ENCODE results near the gene FBXW10.
"Not testable (repeated sequence)": the region's sequence is repeated elsewhere in the genome, so short reads cannot be mapped to it uniquely, and the experiment has no call there.

FBXW10 gene

DNA sequence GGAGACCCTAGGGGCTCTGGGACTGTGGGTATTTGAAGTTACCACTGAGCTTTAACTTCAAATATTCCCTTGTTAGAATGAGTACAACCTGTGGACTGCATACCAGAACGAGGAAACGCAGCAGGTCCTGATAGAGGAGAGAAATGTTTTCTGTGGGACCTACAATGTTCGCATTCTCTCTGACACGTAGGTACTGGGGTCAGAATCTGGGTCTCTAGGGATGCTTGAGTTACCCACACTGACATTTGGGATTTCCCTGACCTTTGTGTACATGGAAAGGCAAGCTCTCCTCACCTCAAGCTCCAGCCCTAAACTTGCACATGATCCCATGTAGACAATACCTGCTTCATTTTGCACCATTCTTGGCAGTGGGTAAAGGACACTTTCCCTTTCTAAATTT, 12.1 kb downstream of the FBXW10 start:
- not testable (repeated sequence) for DNase-seq

DNA sequence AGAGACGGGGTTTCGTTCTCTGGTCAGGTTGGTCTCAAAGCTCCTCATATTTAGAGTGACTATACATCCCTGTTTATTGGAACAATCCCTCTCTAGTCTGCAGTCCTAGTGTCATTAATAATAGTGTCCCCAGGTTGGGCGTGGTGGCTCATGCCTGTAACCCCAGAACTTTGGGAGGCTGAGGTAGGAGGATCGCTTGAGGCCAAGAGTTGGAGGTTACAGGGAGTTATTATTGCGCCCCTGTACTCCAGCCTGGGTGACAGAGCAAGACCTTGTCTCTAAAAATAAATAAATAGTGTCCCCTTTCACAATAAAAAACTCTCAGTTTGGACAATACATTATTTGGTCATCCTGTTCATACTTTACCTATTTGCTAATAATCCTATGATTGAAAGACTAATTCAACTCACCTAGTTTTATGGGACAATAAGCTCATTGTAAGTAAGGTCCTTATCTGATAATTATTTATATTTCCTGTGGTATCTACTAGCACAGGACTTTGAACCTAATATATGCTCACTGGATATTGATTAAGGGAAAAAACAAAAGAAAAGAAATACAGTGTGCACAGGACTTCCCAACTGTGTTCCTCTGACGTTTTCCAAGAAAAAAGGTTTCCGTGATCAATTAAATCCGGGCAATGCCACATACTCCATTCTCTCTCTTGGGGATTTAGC, 13.7 kb downstream of the FBXW10 start:
- DNase-seq, result not testable (repeated sequence)

DNA sequence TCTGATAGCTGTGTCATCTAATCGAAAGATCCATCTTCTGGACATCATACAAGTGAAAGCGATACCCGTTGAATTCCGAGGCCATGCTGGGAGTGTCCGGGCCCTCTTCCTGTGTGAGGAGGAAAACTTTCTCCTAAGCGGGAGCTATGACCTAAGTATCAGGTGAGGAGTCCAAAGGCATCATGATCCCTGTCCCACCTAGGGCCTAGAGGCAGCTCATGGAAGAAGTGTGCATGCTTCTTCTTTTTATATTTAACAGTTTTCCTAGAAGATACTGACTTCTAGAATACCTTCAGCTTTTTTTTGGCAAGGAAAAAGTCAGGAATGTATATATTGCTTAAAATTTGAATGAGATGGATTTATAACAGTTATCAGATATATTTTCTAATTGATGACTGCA, 14.5 kb downstream of the FBXW10 start:
- not testable (repeated sequence) for DNase-seq

DNA sequence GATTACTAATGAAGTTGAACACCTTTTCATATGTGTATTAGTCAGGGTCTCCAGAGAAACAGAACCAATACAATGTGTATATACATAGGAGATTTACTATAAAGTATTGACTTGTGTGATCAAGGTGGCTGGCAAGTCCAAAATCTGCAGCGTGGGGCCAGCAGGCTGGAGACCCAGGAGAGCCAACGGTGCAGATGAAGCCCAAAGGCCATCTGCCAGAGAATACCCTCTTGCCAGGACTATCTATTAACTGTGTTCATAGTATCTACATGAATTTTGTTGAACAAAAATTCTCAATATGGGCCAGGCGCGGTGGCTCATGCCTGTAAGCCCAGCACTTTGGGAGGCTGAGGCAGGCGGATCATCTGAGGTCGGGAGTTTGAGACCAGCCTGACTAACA, 16.4 kb downstream of the FBXW10 start:
- not testable (repeated sequence) for DNase-seq

DNA sequence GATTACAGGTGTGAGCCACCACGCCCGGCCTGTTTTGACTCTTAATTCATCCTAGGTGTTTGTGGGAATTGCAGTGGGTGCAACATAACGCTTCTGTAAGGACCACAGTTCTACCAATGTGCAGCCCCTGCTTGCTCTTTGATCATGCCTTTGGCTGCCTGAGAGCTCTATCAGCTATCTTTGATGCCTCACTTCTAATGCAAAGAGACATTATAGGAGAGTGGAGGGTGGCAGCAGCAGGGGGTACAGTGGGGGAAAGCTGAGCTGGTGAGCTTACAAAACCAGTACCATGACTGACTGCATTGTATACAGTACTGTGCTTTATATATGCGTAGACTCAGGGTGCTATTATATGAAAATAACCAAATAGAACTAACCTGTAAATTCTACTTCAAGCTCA, 26.7 kb downstream of the FBXW10 start:
- DNase-seq, result not testable (repeated sequence)

DNA sequence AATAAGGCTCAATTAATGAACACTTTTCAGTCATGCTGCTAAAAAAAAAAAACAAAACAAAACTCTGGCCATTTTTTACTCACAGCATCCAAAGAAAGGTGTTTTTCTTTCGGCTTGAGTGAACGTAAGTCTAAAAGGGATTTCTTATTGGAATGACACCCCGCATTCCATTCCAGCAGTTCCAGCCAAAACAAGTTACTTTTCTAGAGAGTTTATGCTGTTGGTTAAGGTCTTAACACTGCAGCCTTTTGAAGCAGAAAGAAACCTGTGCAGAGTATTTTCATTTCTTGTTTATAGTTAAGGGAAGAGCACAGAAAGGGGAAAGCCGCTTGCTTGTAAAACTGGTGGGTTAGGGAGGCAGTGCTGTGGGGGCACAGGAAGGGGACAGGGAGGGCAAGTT, 27.2 kb downstream of the FBXW10 start:
- not testable (repeated sequence) for DNase-seq

DNA sequence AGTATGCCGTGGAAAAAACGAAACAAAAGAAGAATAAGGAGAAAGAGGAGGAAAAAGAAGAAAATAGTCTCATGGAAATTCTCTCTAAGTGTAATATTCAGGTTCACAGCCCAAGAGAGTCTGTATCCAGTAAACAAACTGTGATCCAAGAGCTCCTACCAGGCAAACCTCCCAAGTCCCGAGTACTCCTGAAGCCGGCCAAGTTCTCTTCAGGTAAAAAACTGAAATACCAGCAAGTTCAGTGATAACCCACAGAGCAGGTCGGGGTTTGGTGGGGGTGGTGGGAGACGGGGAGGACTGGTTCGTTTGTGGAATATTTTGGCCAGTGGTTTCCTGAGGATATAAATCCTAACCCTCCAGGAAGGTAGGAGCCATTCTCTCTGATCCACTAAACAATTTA, 28.6 kb downstream of the FBXW10 start:
- no peak for DNase-seq

DNA sequence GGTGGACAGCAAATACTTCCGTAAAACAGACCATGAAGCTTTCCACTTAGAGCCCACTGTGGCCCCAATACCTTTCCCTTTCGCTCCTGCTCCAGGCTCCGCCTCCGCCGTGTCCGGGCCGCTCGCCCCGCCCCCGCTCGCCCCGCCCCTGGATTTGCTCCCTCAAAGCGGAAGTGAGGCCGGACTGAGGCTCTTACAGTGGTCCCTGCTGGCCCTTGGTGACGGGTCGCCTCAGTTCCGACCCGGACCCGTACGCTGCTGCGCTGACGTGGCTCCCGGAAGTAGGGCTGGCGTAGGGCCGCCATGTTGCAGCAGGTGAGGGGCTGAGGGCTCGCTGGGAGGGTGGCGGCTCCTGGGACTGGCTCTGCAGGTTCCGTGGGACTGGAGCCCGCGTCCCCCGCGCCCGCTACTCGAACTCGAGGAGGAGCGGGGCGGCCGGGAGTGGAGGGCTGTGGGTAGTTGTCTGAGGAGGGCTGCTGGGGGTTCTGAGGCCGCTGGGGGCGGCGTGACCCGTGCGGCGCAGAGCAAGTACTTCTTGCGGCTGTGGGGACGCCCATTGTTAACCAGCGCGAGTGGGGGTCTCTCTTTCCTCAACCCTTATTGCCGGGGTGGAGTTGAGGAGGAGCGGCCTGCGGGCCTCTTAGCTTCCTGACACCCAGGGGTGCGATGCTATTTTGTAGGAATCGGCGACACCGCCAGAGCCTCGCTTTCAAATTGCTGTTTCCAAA, 37.3 kb downstream of the FBXW10 start, which contains the start of gene TVP23B:
TVP23B (plus strand) TSS at position 193 of the 728 bp plus-strand sequence; CDS start at position 304, 111 bp downstream.
- DNase-seq, result peak; percentile 95

DNA sequence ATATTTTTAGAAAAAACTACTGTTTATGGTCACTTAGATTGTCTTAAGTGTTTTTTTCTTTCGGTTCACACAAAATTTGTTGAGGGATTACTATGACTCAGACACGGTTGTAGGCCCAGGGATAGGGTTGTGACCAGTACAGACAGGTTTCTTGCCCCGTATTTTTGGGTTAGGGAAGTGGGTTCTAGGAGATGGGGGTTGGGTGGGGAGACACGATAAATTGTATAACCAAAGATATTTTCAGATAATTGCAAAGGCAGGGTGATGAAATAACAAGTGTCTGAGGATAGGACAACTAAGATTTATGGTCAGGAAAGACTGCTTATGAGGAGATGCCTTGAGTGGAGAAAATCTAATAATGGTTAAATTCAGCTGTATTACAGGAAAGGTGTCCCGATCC, 38.0 kb downstream of the FBXW10 start:
- peak; percentile 17 for DNase-seq

DNA sequence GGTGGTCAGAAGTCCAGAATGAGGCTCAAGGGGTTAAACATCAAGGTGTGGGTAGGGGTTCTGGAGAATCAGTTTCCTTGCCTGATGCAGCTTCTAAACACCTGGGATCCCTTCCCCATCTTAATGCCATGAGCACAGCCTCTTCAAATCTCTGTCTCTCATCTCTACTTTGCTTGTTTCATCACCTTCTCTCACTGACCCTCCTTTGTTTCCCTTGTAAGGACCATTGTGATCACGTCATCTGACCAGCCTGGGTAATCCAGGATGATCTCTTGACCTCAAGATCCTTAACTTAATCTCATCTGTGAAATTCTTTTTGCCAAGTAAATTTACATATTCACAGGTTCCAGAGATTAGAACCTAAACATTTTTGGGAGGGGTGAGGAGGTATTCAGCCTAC, 42.1 kb downstream of the FBXW10 start:
- DNase-seq, result not testable (repeated sequence)

DNA sequence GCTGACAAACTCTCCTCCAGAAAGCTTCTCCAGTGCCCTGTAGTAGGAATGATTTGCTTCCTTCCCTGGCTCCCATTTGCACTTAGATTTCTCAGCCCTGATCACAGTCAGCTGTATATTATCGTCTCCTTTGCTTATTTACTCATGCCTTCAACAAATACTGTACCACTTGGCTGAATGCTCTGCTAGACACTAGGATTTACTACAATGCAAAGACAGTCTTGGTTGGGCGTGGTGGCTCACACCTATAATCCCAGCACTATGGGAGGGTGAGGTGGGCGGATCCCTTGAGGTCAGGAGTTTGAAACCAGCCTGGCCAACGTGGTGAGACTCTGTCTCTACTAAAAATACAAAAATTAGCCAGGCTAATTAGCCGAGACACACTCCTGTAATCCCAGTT, 43.0 kb downstream of the FBXW10 start:
- not testable (repeated sequence) for DNase-seq

DNA sequence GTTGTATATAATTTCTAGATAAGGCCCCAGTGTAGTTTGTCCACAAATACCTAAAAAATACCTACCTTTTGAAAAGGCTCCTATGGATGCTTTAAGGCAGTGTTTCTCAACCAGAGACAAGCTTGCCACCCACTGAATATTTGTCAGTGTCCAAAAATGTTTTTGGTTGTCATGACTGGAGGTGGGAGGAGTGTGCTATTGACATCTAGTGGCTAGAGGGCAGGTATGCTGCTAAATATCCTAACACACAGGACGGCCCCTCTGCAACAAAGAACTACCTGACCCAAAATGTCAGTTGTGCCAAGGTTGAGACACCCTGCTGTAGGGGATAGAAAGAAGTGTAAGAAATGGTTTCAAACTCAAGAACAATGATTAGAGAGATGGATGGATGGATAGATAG, 47.5 kb downstream of the FBXW10 start:
- peak; percentile 32 for DNase-seq

DNA sequence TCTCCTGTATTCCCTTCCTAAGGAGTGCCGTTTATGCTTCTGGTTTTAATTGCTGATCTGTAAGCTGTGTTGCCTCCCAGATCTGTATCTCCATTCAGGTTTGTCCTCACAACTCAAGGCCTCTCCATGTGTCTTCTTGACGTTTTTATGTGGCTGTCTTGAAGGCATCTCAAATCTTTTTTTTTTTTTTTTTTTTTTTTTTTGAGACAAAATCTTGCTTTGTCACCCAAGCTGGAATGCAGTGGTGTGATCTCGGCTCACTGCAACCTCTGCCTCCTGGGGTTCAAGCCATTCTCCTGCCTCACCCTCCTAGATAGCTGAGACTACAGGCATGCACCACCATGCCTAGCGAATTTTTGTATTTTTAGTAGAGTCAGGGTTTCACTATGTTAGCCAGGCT, 51.0 kb downstream of the FBXW10 start:
- DNase-seq, result not testable (repeated sequence)

DNA sequence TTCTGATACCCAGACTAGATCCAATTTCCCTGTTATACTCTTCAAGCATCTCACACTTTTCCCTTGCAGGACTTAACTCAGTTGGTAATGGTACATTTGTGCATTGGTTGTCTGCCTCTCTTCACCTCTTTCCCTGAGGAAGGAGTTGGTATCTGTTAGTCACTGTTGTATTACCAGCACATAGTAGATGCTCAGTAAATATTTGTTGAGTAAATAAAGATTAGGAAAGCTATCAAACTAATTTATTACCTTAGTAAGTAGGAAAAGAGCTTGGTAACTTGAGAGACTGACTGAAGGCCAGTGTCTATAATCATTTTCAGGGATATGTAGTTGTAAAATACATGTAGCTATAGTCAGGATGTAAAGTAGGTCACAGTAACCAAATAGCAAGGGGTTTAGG, 53.0 kb downstream of the FBXW10 start:
- DNase-seq, result not testable (repeated sequence)

DNA sequence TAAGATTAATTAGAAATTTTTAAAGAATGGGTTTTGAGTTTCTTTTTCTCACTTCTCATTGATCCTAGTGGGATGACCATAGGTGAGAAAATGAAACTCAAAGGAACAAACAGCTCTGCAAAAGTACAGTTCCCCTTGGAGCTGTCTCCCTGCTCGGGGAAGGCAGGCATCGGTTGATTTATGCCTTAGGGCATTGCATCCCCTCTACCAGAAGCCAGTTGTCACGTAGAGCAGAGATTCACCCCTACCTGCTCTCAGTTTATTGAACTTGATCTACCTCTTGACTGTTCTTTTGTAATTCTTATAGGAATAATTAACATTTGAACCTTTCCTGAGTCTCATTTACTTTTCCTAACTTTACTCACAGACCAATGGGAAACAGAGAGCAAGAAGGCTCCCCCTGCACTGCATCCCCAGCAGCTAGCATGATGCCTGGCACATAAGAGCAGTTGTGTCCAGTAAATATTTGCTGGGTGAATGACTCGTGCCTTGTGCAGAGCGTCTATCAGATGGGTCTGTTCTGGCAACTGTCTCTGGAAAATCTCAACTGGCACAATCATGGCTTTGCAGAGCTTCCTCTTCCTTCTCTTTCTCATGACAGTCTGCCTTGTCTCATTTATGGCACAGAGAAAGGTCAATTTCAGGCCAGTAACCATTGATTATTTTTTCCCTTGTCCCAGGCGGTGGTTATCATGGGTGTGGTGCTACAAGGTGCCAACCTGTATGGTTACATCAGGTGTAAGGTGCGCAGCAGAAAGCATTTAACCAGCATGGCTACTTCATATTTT, 59.8 kb downstream of the FBXW10 start:
- not testable (repeated sequence) for DNase-seq

DNA sequence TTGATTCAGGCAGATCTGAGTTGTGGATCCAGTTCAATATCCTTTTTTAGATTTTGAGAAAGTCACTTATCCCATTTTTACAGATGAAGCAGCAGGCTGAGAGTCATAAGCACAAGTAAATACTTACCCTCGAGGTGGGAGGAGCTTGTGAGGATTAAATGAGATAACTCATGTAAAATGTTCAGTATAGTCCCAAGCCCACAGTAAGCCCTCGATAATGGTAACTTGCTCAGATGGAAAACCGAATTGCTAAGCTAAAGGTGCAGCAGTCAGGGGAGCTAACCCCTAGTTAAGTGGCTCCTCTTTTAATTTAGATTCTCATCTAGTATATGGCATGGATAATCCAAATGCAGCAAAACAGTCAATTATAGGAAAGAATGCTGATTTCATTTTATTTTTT, 72.1 kb downstream of the FBXW10 start:
- not testable (repeated sequence) for DNase-seq

DNA sequence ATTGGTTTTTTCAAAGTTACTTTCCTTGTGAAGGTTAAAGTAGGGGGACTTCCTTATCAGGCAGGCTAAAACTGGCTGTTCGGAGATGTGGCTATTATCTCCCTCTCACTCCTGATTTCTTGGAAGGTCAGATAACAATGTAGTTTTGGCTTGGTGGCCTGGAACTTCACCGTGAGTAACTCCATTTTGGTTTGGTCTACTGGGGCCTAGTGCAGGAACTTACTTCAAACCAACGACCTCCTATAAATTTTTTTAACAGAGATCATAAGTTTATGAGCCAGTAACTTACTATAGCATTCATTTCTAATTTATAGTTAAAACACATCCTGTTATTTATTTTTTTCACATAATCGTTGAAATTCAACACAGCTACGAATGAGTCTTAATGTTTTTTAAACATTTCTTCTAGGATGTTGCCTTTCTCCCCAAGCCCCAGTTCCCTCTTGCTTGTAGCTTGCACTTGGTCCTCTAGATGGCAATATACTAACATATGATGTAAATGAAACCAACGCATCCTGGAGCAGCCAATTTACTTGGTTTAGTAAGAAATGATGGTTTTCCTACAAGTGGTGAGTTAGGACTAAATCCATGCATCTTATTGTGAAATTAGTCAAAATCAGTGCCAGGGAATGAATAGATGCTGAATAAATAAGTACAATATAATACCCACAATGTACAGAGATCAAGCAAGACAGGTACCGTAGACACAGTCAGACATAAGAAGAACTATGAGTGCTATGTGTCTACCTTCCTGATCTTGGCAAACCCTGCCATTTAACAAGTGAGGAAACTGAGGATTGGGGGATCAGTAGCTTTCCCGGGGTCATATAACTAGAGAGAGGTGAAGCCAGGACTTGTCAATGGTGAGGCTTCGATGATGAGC, 72.9 kb downstream of the FBXW10 start:
- DNase-seq, result peak; percentile 78

DNA sequence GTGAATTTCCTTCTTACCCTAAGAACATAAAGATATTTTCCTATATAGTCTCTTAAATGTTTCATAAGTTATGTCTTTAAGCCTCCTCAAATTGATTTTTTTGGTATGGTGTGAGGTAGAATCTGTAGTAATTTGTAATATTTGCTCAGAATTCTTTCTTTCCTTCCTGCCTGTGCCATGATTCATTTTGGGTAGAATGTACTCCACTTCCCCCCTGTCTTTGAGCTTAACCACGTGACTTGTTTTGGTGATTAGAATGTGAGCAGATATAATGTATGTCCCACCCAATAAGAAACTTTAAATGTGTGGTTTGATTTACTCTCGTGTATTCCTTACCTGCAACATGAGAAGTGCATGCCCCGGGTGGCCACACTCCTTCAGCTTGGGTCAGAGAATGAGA, 77.6 kb downstream of the FBXW10 start:
- not testable (repeated sequence) for DNase-seq

DNA sequence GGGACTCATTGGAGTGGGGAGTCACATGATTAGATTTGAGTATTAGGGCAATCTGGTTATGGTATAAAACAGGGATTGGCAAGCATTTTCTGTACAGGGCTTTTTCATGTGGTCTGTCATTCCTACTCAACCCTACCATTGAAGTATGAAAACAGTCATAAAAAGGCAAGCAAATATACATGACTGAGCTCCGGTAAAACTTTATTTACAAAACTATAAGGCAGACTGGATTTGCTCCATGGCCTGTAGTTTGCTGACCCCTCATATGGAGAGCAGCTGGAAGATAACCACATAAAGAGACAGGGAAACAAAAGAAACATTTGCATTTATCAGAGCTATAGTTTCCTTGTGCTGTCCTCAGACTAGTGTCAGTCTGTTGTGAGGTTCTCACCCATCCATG, 83.8 kb downstream of the FBXW10 start:
- not testable (repeated sequence) for DNase-seq

Measured in CD4-positive, alpha-beta T cell treated with Interleukin-10 for 1 hour (primary cell).